ENCODE data around the gene PRTFDC1.

PRTFDC1 gene

GRCh38 chr10:24891823-24892222 is 60.6 kb downstream of the PRTFDC1 start:
- H3K4me3 ChIP-seq (replicated peaks; ENCODE audit: insufficient read depth, low read length), result no peak overlapping the region
- no peak for TF ChIP-seq CTCF (IDR thresholded peaks at IDR 0.05; ENCODE audit: insufficient read depth, low read length)
- TF ChIP-seq SPI1 (IDR thresholded peaks at IDR 0.05; ENCODE audit: borderline replicate concordance, low read depth), result no peak
- TF ChIP-seq, protein P1, sequence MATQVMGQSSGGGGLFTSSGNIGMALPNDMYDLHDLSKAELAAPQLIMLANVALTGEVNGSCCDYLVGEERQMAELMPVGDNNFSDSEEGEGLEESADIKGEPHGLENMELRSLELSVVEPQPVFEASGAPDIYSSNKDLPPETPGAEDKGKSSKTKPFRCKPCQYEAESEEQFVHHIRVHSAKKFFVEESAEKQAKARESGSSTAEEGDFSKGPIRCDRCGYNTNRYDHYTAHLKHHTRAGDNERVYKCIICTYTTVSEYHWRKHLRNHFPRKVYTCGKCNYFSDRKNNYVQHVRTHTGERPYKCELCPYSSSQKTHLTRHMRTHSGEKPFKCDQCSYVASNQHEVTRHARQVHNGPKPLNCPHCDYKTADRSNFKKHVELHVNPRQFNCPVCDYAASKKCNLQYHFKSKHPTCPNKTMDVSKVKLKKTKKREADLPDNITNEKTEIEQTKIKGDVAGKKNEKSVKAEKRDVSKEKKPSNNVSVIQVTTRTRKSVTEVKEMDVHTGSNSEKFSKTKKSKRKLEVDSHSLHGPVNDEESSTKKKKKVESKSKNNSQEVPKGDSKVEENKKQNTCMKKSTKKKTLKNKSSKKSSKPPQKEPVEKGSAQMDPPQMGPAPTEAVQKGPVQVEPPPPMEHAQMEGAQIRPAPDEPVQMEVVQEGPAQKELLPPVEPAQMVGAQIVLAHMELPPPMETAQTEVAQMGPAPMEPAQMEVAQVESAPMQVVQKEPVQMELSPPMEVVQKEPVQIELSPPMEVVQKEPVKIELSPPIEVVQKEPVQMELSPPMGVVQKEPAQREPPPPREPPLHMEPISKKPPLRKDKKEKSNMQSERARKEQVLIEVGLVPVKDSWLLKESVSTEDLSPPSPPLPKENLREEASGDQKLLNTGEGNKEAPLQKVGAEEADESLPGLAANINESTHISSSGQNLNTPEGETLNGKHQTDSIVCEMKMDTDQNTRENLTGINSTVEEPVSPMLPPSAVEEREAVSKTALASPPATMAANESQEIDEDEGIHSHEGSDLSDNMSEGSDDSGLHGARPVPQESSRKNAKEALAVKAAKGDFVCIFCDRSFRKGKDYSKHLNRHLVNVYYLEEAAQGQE (IDR thresholded peaks at IDR 0.05; ENCODE audit: insufficient replicate concordance, low read depth), result no peak
- no peak for DNase-seq (ENCODE audit: low read depth in 1 of 2, low spot score in 1 of 2)
- H3K27me3 ChIP-seq (ENCODE audit: insufficient read depth, poor library complexity, severe bottlenecking), result no peaks in the 10 kb centered on the region
- H3K27ac ChIP-seq (replicated peaks), result no peak overlapping the region

GRCh38 chr10:24889639-24890038 is 62.8 kb downstream of the PRTFDC1 start:
- Histone ChIP-seq H3K27ac (replicated peaks) (no peak overlapping the region), H3K27me3 (ENCODE audit: insufficient read depth, poor library complexity, severe bottlenecking) (no peaks in the 10 kb centered on the region), H3K4me3 (replicated peaks; ENCODE audit: insufficient read depth, low read length) (no peak overlapping the region)
- TF ChIP-seq, protein P1 (IDR thresholded peaks at IDR 0.05; ENCODE audit: insufficient replicate concordance, low read depth), result no peak
- no peak for TF ChIP-seq CTCF (IDR thresholded peaks at IDR 0.05; ENCODE audit: insufficient read depth, low read length)
- no peak for TF ChIP-seq POLR2AphosphoS5 (IDR thresholded peaks at IDR 0.05; ENCODE audit: low read depth)
- TF ChIP-seq GABPA (IDR thresholded peaks at IDR 0.05; ENCODE audit: low read depth), result no peak
- no peak for TF ChIP-seq SPI1 (IDR thresholded peaks at IDR 0.05; ENCODE audit: borderline replicate concordance, low read depth)
- DNase-seq (ENCODE audit: low read depth in 1 of 2, low spot score in 1 of 2), result no peak

DNA sequence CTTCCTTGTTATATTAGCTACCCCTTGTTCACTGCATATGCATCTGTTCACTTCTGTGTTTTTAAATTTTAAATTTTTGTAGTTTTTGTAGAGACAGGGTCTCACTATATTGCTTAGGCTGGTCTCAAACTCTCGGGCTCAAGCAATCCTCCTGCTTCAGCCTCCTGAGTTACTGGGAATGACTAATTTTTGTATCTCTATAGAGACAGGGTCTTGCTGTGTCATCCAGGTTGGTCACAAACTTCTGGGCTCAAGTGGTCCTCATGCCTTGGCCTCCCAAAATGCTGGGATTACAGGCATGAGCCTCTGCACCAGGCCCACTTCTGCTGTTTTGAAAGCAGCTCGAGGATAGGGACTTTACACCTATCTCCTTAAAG is 64.6 kb downstream of the PRTFDC1 start:
- no peak for TF ChIP-seq CTCF (IDR thresholded peaks at IDR 0.05; ENCODE audit: insufficient read depth, low read length)
- DNase-seq (ENCODE audit: low read depth in 1 of 2, low spot score in 1 of 2), result no peak
- Histone ChIP-seq H3K27ac (replicated peaks) (no peak overlapping the region), H3K4me3 (replicated peaks; ENCODE audit: insufficient read depth, low read length) (no peak overlapping the region), H3K27me3 (ENCODE audit: insufficient read depth, poor library complexity, severe bottlenecking) (no peaks in the 10 kb centered on the region)

- TF ChIP-seq SPI1 (IDR thresholded peaks at IDR 0.05; ENCODE audit: borderline replicate concordance, low read depth) (no peak), GABPA (IDR thresholded peaks at IDR 0.05; ENCODE audit: low read depth) (no peak), CTCF (IDR thresholded peaks at IDR 0.05; ENCODE audit: insufficient read depth, low read length) (no peak), POLR2AphosphoS5 (IDR thresholded peaks at IDR 0.05; ENCODE audit: low read depth) (no peak)
- TF ChIP-seq, protein P1 (IDR thresholded peaks at IDR 0.05; ENCODE audit: insufficient replicate concordance, low read depth), result no peak
- H3K4me3 ChIP-seq (replicated peaks; ENCODE audit: insufficient read depth, low read length), result no peak overlapping the region
- H3K27me3 ChIP-seq (ENCODE audit: insufficient read depth, poor library complexity, severe bottlenecking), result no peaks in the 10 kb centered on the region
- no peak for DNase-seq (ENCODE audit: low read depth in 1 of 2, low spot score in 1 of 2)
- no peak overlapping the region for H3K27ac ChIP-seq (replicated peaks)
These were observed 66.1 kb downstream of the PRTFDC1 start for GRCh38 chr10:24886290-24886680.
